GM12892 (cell line): Measurements from ENCODE around the gene TNPO3.
"Not testable (repeated sequence)": the region's sequence is repeated elsewhere in the genome, so short reads cannot be mapped to it uniquely, and the experiment has no call there.

Experiments used
- DNase-seq: peaks from one replicate; pipeline ENCODE4 v3.0.0; 2011; ENCODE audit not compliant: insufficient read length
- FAIRE-seq: peaks from 2 replicates; lab custom pipeline; 2011; peaks lifted over from hg19 to GRCh38; lab: Jason Lieb, UNC
- POLR2A ChIP-seq: IDR thresholded peaks from 2 replicates; pipeline ENCODE4 v1.6.1; 2011; ENCODE audit warnings: low read depth, low read length, control low read depth
- POLR2AphosphoS5 ChIP-seq: IDR thresholded peaks from 2 replicates; pipeline ENCODE4 v1.6.1; 2011; ENCODE audit warnings: low read depth, low read length, control low read depth
- TAF1 ChIP-seq: IDR thresholded peaks from 2 replicates; pipeline ENCODE4 v1.6.1; 2011; ENCODE audit warnings: low read depth, mild to moderate bottlenecking, control low read depth, low read length, borderline replicate concordance

The TNPO3 gene

GRCh38 chr7:129066290-129067131 is 11.6 kb upstream of the TNPO3 start:
- TF ChIP-seq POLR2A, result no peak
- no peak for TF ChIP-seq POLR2AphosphoS5
- no peak for DNase-seq
- FAIRE-seq, result no peak

DNA sequence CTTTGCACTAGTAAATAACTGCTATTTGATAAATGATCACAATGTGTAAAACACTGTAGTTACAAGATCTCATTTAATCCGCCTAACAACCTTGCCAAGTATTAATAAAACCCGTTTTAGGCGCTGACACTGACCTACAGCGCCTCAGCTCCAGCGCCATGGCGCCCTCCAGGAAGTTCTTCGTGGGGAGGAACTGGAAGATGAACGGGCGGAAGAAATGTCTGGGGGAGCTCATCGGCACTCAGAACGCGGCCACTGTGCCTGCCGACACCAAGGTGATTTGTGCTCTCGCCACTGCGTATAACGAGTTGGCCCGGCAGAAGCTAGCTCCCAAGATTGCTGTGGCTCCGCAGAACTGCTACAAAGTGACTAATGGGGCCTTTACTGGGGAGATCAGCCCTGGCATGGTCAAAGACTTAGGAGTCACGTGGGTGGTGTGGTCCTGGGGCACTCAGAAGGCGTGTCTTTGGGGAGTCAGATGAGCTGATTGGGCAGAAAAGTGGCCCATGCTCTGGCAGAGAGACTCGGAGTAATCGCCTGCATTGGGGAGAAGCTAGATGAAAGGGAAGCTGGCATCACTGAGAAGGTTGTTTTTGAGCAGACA is 1.1 kb upstream of the TNPO3 start:
- no peak for DNase-seq
- no peak for FAIRE-seq
- TF ChIP-seq TAF1 (no peak), POLR2AphosphoS5 (no peak), POLR2A (no peak)

GRCh38 chr7:129055294-129055816 is 444 bp upstream of the TNPO3 start:
- TF ChIP-seq POLR2A, result no peak
- TF ChIP-seq POLR2AphosphoS5, result no peak
- TF ChIP-seq TAF1, result 0 out of 2 replicates have a peak, but pooled peaks have one; percentile 33
- DNase-seq, result no peak
- FAIRE-seq, result no peak

DNA sequence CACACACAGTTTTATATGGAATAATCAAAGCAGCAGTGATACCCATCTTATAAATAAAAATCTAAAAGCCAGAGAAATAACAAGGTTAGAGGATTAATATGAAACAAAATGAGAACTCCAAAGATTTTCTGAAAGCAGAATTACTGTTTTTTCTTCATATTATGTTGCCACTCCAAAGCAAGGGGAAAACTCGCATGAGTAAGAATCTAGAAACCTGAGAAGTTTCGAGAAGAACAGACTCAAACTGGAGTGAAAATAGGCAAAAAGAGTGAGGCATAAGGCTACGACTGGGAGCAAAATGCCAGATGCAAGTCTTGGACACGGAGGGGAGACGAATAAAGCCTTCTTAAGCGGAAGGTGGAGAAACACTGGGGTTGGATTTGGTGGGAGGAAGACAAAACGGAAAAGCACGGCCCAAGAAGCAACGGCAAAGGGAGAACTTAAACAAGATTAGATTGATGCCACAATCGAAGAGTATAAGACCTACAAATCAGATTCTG is 923 bp downstream of the TNPO3 start:
- TF ChIP-seq POLR2A (no peak), POLR2AphosphoS5 (no peak)
- no peak for DNase-seq
- no peak for FAIRE-seq

- DNase-seq (no peak), FAIRE-seq (no peak)
- no peak for TF ChIP-seq TAF1
- no peak for TF ChIP-seq POLR2A
- no peak for TF ChIP-seq POLR2AphosphoS5
These were observed 2.5 kb downstream of the TNPO3 start for GRCh38 chr7:129052441-129052840.

DNA sequence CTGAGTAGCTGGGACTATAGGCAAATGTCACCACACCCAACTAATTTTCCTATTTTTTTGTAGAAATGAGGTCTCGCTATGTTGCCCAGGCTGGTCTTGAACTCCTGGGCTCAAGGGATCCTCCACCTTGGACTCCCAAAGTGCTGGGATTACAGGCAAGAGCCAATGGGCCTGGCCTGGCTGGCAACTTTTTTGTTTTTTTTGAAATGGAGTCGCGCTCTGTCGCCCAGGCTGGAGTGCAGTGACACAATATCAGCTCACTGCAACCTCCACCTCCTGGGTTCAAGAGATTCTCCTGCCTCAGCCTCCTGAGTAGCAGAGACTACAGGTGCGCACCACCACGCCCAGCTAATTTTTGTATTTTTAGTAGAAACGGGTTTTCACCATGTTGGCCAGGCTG is 3.5 kb downstream of the TNPO3 start:
- DNase-seq, FAIRE-seq: not testable (repeated sequence)

DNA sequence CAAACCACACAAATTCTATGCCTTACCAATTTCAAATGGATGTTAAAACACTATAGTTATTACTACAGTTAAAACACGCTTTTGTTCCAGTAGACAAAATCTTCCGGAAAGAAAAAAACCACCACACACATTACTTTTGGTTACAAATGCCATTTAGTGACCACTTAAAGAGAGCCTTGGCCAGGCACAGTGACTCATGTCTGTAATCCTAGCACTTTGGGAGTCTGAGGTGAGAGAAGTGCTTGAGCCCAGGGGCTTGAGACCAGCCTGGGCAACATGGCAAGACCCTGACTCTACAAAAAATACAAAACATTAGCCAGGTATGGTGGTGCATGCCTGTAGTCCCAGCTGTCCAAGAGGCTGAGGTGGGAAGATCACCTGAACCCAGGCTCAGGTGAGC is 7.2 kb downstream of the TNPO3 start:
- no peak for TF ChIP-seq POLR2A
- no peak for FAIRE-seq

DNA sequence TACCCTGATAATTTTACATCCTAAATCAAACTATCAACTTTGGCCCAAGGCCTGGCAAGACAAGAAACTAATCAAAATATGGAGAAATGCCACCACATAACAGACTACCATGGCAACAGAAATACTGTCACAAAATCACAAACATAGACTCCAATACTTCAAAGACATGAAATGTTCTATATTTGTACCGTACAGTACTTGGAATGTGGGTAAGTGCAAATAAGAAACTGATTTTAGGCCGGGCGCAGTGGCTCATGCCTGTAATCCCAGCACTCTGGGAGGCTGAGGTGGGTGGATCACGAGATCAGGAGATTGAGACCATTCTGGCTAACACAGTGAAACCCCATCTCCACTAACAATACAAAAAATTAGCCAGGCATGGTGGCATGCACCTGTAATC is 9.2 kb downstream of the TNPO3 start:
- FAIRE-seq, result no peak

More for the DNA sequence above, 7.2 kb downstream of the TNPO3 start:
- DNase-seq, result no peak

DNA sequence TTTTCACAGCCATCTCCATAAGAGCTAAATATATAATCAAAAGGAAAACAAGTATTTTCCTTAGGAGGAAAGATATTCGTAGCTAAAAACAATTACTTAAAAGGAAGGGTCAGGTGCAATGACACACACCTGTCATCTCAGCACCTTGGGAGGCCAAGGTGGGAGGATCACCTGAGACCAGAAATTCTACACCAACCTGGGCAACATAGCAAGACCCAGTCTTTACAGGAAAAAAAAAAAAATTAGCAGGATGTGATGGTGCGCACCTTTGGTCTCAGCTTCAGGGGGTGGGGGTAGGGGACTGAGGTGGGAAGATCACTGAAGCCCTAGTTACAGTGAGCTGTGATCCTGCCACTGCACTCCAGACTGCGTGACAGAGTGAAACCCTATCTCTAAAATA is 11.9 kb downstream of the TNPO3 start:
- TF ChIP-seq POLR2A (no peak), POLR2AphosphoS5 (no peak), TAF1 (no peak)
- no peak for DNase-seq
- no peak for FAIRE-seq

More for the DNA sequence above, 9.2 kb downstream of the TNPO3 start:
- DNase-seq, result no peak
- TF ChIP-seq POLR2AphosphoS5 (no peak), TAF1 (no peak), POLR2A (no peak)

DNA sequence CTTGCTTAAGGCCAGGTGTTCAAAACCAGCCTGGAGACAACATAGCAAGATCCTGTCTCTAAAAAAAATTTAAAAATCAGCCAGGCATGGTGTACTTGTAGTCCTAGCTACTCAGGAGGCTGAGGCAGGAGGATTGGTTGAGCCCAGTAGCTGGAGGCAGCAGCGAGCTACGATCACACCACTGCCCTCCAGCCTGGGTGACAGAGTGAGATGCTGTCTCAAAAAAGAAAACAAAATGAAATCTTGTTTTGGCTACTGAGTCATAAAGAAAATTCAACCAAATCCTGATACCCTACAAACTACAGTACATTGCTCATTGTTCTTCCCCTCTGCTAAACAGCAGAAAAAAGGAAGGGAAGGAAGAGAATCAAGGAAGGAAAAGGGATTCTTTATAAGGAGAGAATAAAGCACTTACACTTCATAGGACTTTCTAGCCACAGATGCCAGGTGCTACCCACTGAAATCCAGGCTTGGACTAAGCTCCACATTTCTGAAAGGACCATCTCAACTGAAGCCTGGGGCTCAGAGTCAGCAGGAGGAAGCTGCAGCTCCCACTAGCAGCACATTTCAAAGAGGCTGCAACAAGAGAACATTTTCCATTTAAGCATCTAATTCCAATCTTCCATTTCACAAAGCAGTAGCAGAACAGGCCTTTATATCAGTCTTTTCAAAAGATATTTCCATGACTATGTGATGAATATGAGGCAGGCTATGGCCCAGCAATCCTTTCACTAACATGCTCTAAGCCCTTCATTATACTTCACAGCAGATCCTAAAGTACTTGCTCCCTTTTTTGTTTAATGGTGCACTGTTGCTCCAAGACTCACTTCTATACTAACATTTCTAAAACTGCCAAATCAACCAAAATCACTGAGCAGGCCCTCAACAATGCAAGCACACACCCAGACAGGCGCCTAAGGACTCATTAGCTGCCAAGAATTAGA is 13.5 kb downstream of the TNPO3 start:
- FAIRE-seq (peak; percentile 73), DNase-seq (no peak)
- TF ChIP-seq POLR2AphosphoS5, result no peak
- TF ChIP-seq TAF1, result no peak
- no peak for TF ChIP-seq POLR2A

DNA sequence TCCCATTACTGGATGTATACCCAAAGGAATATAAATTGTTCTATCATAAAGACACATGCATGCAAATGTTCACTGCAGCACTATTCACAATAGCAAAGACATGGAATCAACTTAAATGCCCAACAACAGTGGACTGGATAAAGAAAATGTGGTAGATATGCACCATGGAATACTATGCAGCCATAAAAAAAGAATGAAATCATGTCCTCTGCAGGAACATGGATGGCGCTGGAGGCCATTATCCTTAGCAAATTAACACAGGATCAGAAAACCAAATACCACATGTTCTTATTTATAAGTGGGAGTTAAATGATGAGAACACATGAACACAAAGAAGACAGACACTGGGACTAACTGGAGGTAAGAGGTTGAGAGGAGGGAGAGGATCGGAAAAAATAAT is 16.4 kb downstream of the TNPO3 start:
- not testable (repeated sequence) for DNase-seq, FAIRE-seq

GRCh38 chr7:129037585-129037984 is 17.3 kb downstream of the TNPO3 start:
- FAIRE-seq, result no peak
- TF ChIP-seq POLR2AphosphoS5 (no peak), TAF1 (no peak), POLR2A (no peak)
- no peak for DNase-seq
